HCT116 (cell line): Measurements from ENCODE around the gene PLA2G2A.

ENCODE experiments used
- CTCF ChIP-seq, 3 experiments: fragments of 200-600 bp in 1 of 3; sonication (generic) in 1 of 3; IDR thresholded peaks in 2 of 3; conservative IDR thresholded peaks in 1 of 3; 2 replicates each; pipeline ENCODE4 v1.5.1; 2012 to 2017; ENCODE audit warnings: low read depth in 2 of 3, low read length in 2 of 3, antibody characterized with exemption in 1 of 3, borderline replicate concordance in 1 of 3, control low read depth in 1 of 3, mild to moderate bottlenecking in 1 of 3, mixed read lengths in 1 of 3, mixed run types in 1 of 3, moderate library complexity in 1 of 3; ENCODE audit not compliant: insufficient read depth in 1 of 3
- EZH2 ChIP-seq: fragments of 200-600 bp; sonication (generic); IDR thresholded peaks from 2 replicates; pipeline ENCODE4 v1.6.1; 2017; ENCODE audit warnings: antibody characterized with exemption, mixed run types
- EZH2phosphoT487 ChIP-seq: fragments of 200-600 bp; IDR thresholded peaks from 2 replicates; pipeline ENCODE4 v1.6.1; 2018; ENCODE audit warnings: antibody characterized with exemption, borderline replicate concordance
- FOSL1 ChIP-seq: IDR thresholded peaks from 2 replicates; pipeline ENCODE4 v1.6.1; 2012; ENCODE audit warnings: low read depth
- JUND ChIP-seq: IDR thresholded peaks from 2 replicates; pipeline ENCODE4 v1.6.1; 2012
- POLR2A ChIP-seq: IDR thresholded peaks from 2 replicates; pipeline ENCODE4 v1.7.0; 2011; ENCODE audit warnings: borderline replicate concordance; ENCODE audit not compliant: insufficient read depth, insufficient read length; ENCODE audit errors: extremely low read depth
- ZNF274 ChIP-seq: fragments of 200-500 bp; sonication (Bioruptor generic); IDR thresholded peaks from 2 replicates; pipeline ENCODE4 v1.6.1; 2014; ENCODE audit warnings: mild to moderate bottlenecking, low read depth, low read length, inconsistent platforms

DNA sequence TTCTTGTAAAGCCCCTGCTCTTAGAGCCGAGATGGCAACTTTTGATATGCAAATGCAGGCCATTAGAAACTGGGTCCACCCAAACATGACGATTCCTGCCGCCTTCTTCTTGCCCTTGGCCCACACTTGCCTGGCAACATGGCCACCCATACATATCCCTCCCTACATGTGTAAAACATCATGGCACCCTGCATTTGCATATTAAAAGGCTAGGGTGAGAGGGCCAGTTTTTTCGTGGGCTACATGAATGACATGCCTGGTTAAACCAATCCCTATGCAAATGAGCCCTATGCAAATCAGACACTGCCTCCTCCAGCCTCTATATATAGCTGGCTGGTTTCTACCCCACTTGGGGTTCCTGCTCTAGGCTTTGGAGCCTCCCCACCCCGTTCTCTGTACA lies 18.8 kb downstream of the PLA2G2A start:
- TF ChIP-seq FOSL1 (no peak), CTCF (IDR thresholded peaks at IDR 0.05 in 2 of 3, conservative IDR thresholded peaks at IDR 0.05 in 1 of 3; ENCODE audit: borderline replicate concordance in 1 of 3, insufficient read depth in 1 of 3, low read depth in 2 of 3, low read length in 2 of 3) (no peak), EZH2 (no peak), EZH2phosphoT487 (no peak), ZNF274 (no peak), POLR2A (no peak), JUND (no peak)
